PC-3 (cell line): ENCODE measurements around the gene DLD. TPM values are rescaled to one million over a fixed set of nuclear protein-coding genes. Genes with fewer than 3 reads are reported as not detected.

Experiments used
- ATAC-seq: fragments of 200-7000 bp; cut with Tn5 transposase; 2 replicates; pipeline ENCODE4 v1.9.1; 2020; ENCODE audit warnings: mild to moderate bottlenecking, moderate library complexity
- BruUV-seq: library from RNA; stranded (reverse); fragments of 400-500 nt; replicated peaks from 2 replicates; lab custom pipeline; 2021; lab: Mats Ljungman, UMichigan
- CTCF ChIA-PET: fragments of 300-600 bp; sonication (Branson Sonifier 250); formaldehyde crosslinking; loops from one replicate; lab custom pipeline; 2022; ENCODE audit warnings: antibody characterized with exemption; lab: Charles Lee
- POLR2A ChIA-PET: fragments of 300-600 bp; sonication (Branson Sonifier 250); formaldehyde crosslinking; loops from one replicate; lab custom pipeline; 2022; ENCODE audit warnings: antibody characterized with exemption; ENCODE audit not compliant: unreplicated experiment; lab: Charles Lee
- DNase-seq: peaks from one replicate; pipeline ENCODE4 v3.0.0-alpha.2; 2015
- H2AFZ ChIP-seq: fragments of 300-600 bp; sonication (generic); 2 replicates; pipeline ENCODE4 v1.6.0; 2016; ENCODE audit warnings: antibody characterized with exemption, low read length
- H3F3A ChIP-seq: fragments of 300-600 bp; sonication (generic); one replicate; pipeline ENCODE4 v1.6.0; 2017; ENCODE audit warnings: antibody characterized with exemption, low read length, control low read depth, mild to moderate bottlenecking; ENCODE audit not compliant: unreplicated experiment
- H3K27ac ChIP-seq: fragments of 300-600 bp; sonication (generic); 2 replicates; pipeline ENCODE4 v1.5.1; 2016; ENCODE audit warnings: mild to moderate bottlenecking, low read length
- H3K27me3 ChIP-seq: fragments of 300-600 bp; sonication (generic); 2 replicates; pipeline ENCODE4 v1.6.1; 2016; ENCODE audit warnings: low read length, mixed read lengths
- H3K36me3 ChIP-seq: fragments of 300-600 bp; sonication (generic); 2 replicates; pipeline ENCODE4 v1.6.1; 2016; ENCODE audit warnings: low read depth, mixed run types, low read length, mixed read lengths
- H3K4me1 ChIP-seq: fragments of 300-600 bp; sonication (generic); 2 replicates; pipeline ENCODE4 v1.5.1; 2016; ENCODE audit warnings: low read length; ENCODE audit not compliant: insufficient read depth
- H3K4me2 ChIP-seq: fragments of 300-600 bp; sonication (generic); 2 replicates; pipeline ENCODE4 v1.6.0; 2016; ENCODE audit warnings: low read length
- H3K4me3 ChIP-seq: fragments of 300-600 bp; sonication (generic); 2 replicates; pipeline ENCODE4 v1.5.1; 2016; ENCODE audit warnings: mild to moderate bottlenecking, low read length, mixed read lengths
- H3K79me2 ChIP-seq: fragments of 300-600 bp; sonication (generic); 2 replicates; pipeline ENCODE4 v1.6.1; 2017; ENCODE audit warnings: low read length, mixed read lengths
- H3K9ac ChIP-seq: fragments of 300-600 bp; sonication (generic); 2 replicates; pipeline ENCODE4 v1.6.0; 2016; ENCODE audit warnings: mild to moderate bottlenecking, low read length
- H3K9me2 ChIP-seq: fragments of 300-600 bp; sonication (generic); replicated peaks from 2 replicates; pipeline ENCODE4 v1.6.1; 2016; ENCODE audit warnings: mixed run types, low read length, mixed read lengths
- H3K9me3 ChIP-seq: fragments of 300-600 bp; sonication (generic); 2 replicates; pipeline ENCODE4 v1.6.1; 2016; ENCODE audit warnings: low read length, mixed read lengths
- H4K20me1 ChIP-seq: fragments of 300-600 bp; sonication (generic); 2 replicates; pipeline ENCODE4 v1.6.1; 2016; ENCODE audit warnings: low read length, mixed read lengths
- CTCF ChIP-seq: fragments of 300-600 bp; sonication (generic); conservative IDR thresholded peaks from 2 replicates; pipeline ENCODE4 v1.5.1; 2017; ENCODE audit warnings: antibody characterized with exemption, low read depth, mild to moderate bottlenecking, low read length
- EZH2 ChIP-seq: fragments of 300-600 bp; sonication (generic); IDR thresholded peaks from one replicate; pipeline ENCODE4 v1.6.1; 2017; ENCODE audit warnings: antibody characterized with exemption, mild to moderate bottlenecking, low read length; ENCODE audit not compliant: unreplicated experiment
- EZH2phosphoT487 ChIP-seq: fragments of 300-600 bp; sonication (generic); IDR thresholded peaks from 2 replicates; pipeline ENCODE4 v1.6.1; 2018; ENCODE audit warnings: mild to moderate bottlenecking, antibody characterized with exemption, low read length, borderline replicate concordance
- intact Hi-C: fragments of 100-400 bp; cut with micrococcal nuclease; formaldehyde crosslinking; loops from 2 replicates; pipeline ENCODE4 v1.9.0; 2023
- total RNA-seq: library from RNA; depleted of rRNA; stranded (reverse); fragments of >200 nt; gene quantifications from 2 replicates; pipeline ENCODE4 v1.2.3, GENCODE V29; 2014

DLD gene
- total RNA-seq, 1 experiment from 2014 or later = 64.0 TPM

- H3K79me2 ChIP-seq = no peaks in the 10 kb centered on the region
- no TSS peak for BruUV-seq
- peaks cover 10% of the 10 kb centered on the region; the same call in 1 of the 2 replicates for H3K4me1 ChIP-seq
- H3K9me3 ChIP-seq = no peaks in the 10 kb centered on the region
- H3K4me2 ChIP-seq = no peak overlapping the region
- H3K36me3 ChIP-seq = peaks cover 53% of the 10 kb centered on the region
- H3F3A ChIP-seq = no peaks in the 10 kb centered on the region
- no peak overlapping the region for H3K4me3 ChIP-seq
- H3K9me2 ChIP-seq = no peaks in the 10 kb centered on the region
- H3K27me3 ChIP-seq = no peaks in the 10 kb centered on the region
- peak; percentile 57 for ATAC-seq
- peak; percentile 41 for DNase-seq
- ChIA-PET CTCF (no interaction called here), POLR2A (no interaction called here)
- no peak overlapping the region for H2AFZ ChIP-seq
- H3K27ac ChIP-seq = peak overlapping the region; percentile 60
- TF ChIP-seq EZH2 = no peak
- no peak overlapping the region; the same call in 1 of the 2 replicates for H3K9ac ChIP-seq
- no peaks in the 10 kb centered on the region for H4K20me1 ChIP-seq
- intact Hi-C loops = no loop called here
Measured at GRCh38 chr7:107939573-107940489, 48.8 kb downstream of the DLD start.

- H3K4me1 ChIP-seq = peaks cover 5% of the 10 kb centered on the region; the same call in 1 of the 2 replicates
- POLR2A ChIA-PET = no interaction called here
- BruUV-seq = no TSS peak
- H3K9me2 ChIP-seq = no peaks in the 10 kb centered on the region
- H3K36me3 ChIP-seq = peaks cover 53% of the 10 kb centered on the region
- DNase-seq = no peak
- H3K9me3 ChIP-seq = no peaks in the 10 kb centered on the region
- intact Hi-C loops = no loop called here
- no peak overlapping the region for H3K27ac ChIP-seq
- H2AFZ ChIP-seq = no peak overlapping the region
- CTCF ChIA-PET = no interaction called here
- no peaks in the 10 kb centered on the region for H3F3A ChIP-seq
- TF ChIP-seq EZH2 = no peak
- TF ChIP-seq CTCF = no peak
- no peak for TF ChIP-seq EZH2phosphoT487
- ATAC-seq = no peak
- H3K9ac ChIP-seq = no peak overlapping the region
- no peaks in the 10 kb centered on the region for H3K79me2 ChIP-seq
- no peak overlapping the region for H3K4me2 ChIP-seq
- no peaks in the 10 kb centered on the region for H4K20me1 ChIP-seq
- no peaks in the 10 kb centered on the region for H3K27me3 ChIP-seq
- H3K4me3 ChIP-seq = no peak overlapping the region
Measured at GRCh38 chr7:107940951-107941350, 50.0 kb downstream of the DLD start.

GRCh38 chr7:107943018-107943417 is 52.0 kb downstream of the DLD start:
- CTCF ChIA-PET = no interaction called here
- Histone ChIP-seq H3K4me1 (peaks cover 9% of the 10 kb centered on the region), H3K79me2 (no peaks in the 10 kb centered on the region), H3K27ac (no peak overlapping the region), H2AFZ (no peak overlapping the region), H3F3A (no peaks in the 10 kb centered on the region), H3K4me3 (no peak overlapping the region), H3K36me3 (peaks cover 50% of the 10 kb centered on the region), H3K9me3 (no peaks in the 10 kb centered on the region), H4K20me1 (no peaks in the 10 kb centered on the region), H3K27me3 (no peaks in the 10 kb centered on the region), H3K4me2 (no peak overlapping the region), H3K9ac (no peak overlapping the region), H3K9me2 (no peaks in the 10 kb centered on the region)
- no TSS peak for BruUV-seq
- POLR2A ChIA-PET = no interaction called here
- TF ChIP-seq EZH2phosphoT487 = no peak
- no peak for ATAC-seq
- DNase-seq = no peak
- intact Hi-C loops = no loop called here
